HG03457 (cell line): ENCODE results near the gene BRD7.

Source experiments
- ATAC-seq: cut with Tn5 transposase; IDR thresholded peaks from one replicate; pipeline ENCODE4 v1.9.1; 2021; ENCODE audit warnings: moderate number of reproducible peaks; ENCODE audit not compliant: unreplicated experiment

BRD7 gene

GRCh38 chr16:50324345-50324744 lies 44.4 kb downstream of the BRD7 start:
- ATAC-seq, result no peak

GRCh38 chr16:50323335-50324011 lies 45.3 kb downstream of the BRD7 start:
- ATAC-seq, result no peak

- no peak for ATAC-seq
Observed at GRCh38 chr16:50322333-50322732, 46.5 kb downstream of the BRD7 start.

- ATAC-seq, result no peak
Observed at GRCh38 chr16:50320310-50320709, 48.5 kb downstream of the BRD7 start.

GRCh38 chr16:50318796-50319578 lies 49.8 kb downstream of the BRD7 start:
- ATAC-seq, result no peak

GRCh38 chr16:50316848-50317630 lies 51.7 kb downstream of the BRD7 start:
- ATAC-seq, result no peak

GRCh38 chr16:50316102-50316847 lies 52.5 kb downstream of the BRD7 start:
- no peak for ATAC-seq

GRCh38 chr16:50315346-50315997 lies 53.3 kb downstream of the BRD7 start:
- ATAC-seq, result no peak

GRCh38 chr16:50314665-50315064 lies 54.1 kb downstream of the BRD7 start:
- ATAC-seq, result no peak

GRCh38 chr16:50313596-50314478 lies 55.0 kb downstream of the BRD7 start:
- no peak for ATAC-seq

- ATAC-seq, result no peak
Observed at GRCh38 chr16:50311891-50312501, 56.8 kb downstream of the BRD7 start.

- no peak for ATAC-seq
Observed at GRCh38 chr16:50311134-50311528, 57.7 kb downstream of the BRD7 start.

- no peak for ATAC-seq
Observed at GRCh38 chr16:50310308-50311133, 58.3 kb downstream of the BRD7 start.

GRCh38 chr16:50309527-50310307 lies 59.1 kb downstream of the BRD7 start:
- no peak for ATAC-seq

GRCh38 chr16:50309156-50309526 lies 59.6 kb downstream of the BRD7 start:
- ATAC-seq, result no peak

GRCh38 chr16:50308237-50308965 lies 60.4 kb downstream of the BRD7 start:
- ATAC-seq, result no peak

- no peak for ATAC-seq
Observed at GRCh38 chr16:50306287-50306686, 62.5 kb downstream of the BRD7 start.
